Caco-2 (cell line): Measurements from ENCODE around the gene LCA5L. TPM values are rescaled to one million over a fixed set of nuclear protein-coding genes. Genes with fewer than 3 reads are reported as not detected.

Source experiments
- BruUV-seq: library from RNA; stranded (reverse); fragments of 400-500 nt; replicated peaks from 2 replicates; lab custom pipeline; 2021; lab: Mats Ljungman, UMichigan
- CTCF ChIA-PET: fragments of 300-600 bp; sonication (Branson Sonifier 250); formaldehyde crosslinking; loops from one replicate; lab custom pipeline; 2022; ENCODE audit warnings: antibody characterized with exemption; lab: Charles Lee
- POLR2A ChIA-PET: fragments of 300-600 bp; sonication (Branson Sonifier 250); formaldehyde crosslinking; loops from one replicate; lab custom pipeline; 2022; ENCODE audit warnings: antibody characterized with exemption; lab: Charles Lee
- DNase-seq, 2 experiments: peaks; one replicate each; pipeline versions ENCODE4 v3.0.0 to v3.0.0-alpha.2; 2020 to 2022
- H3K27me3 ChIP-seq: replicated peaks from 2 replicates; pipeline ENCODE4 v1.6.0; 2011; ENCODE audit warnings: low read length; ENCODE audit not compliant: control insufficient read depth, insufficient read depth
- H3K36me3 ChIP-seq: 2 replicates; pipeline ENCODE4 v1.5.1; 2011; ENCODE audit warnings: low read length; ENCODE audit not compliant: control insufficient read depth, insufficient read depth
- H3K4me1 ChIP-seq: fragments of 250-450 bp; sonication (Bioruptor Pico); 2 replicates; pipeline ENCODE4 v1.5.1; 2020; ENCODE audit warnings: mild to moderate bottlenecking
- H3K4me3 ChIP-seq: 2 replicates; pipeline ENCODE4 v1.5.1; 2011; ENCODE audit warnings: low read depth, mild to moderate bottlenecking, control low read depth, low read length
- H3K9me3 ChIP-seq: fragments of 250-450 bp; sonication (Bioruptor Pico); 2 replicates; pipeline ENCODE4 v1.5.1; 2020; ENCODE audit warnings: mild to moderate bottlenecking, moderate library complexity
- H3K27ac Mint-ChIP-seq: one replicate; pipeline ENCODE4 v1.8.0; 2022; ENCODE audit warnings: mixed read lengths; ENCODE audit not compliant: unreplicated experiment
- H3K27me3 Mint-ChIP-seq: one replicate; pipeline ENCODE4 v1.8.0; 2022; ENCODE audit warnings: mixed read lengths; ENCODE audit not compliant: insufficient read depth, unreplicated experiment
- H3K36me3 Mint-ChIP-seq: one replicate; pipeline ENCODE4 v1.8.0; 2022; ENCODE audit warnings: mild to moderate bottlenecking, mixed read lengths; ENCODE audit not compliant: insufficient read depth, unreplicated experiment
- H3K4me1 Mint-ChIP-seq: one replicate; pipeline ENCODE4 v1.8.0; 2022; ENCODE audit warnings: low read depth, mixed read lengths; ENCODE audit not compliant: unreplicated experiment
- H3K4me3 Mint-ChIP-seq: one replicate; pipeline ENCODE4 v1.8.0; 2022; ENCODE audit warnings: mild to moderate bottlenecking, moderate library complexity, mixed read lengths; ENCODE audit not compliant: unreplicated experiment
- H3K9me3 Mint-ChIP-seq: one replicate; pipeline ENCODE4 v1.8.0; 2022; ENCODE audit warnings: mixed read lengths; ENCODE audit not compliant: unreplicated experiment
- CTCF ChIP-seq, 2 experiments: fragments of 200-600 bp in 1 of 2; IDR thresholded peaks; 1 replicate in 1 of 2; 2 replicates in 1 of 2; pipeline versions ENCODE4 v1.5.1 to v1.8.0; 2011 to 2022; ENCODE audit warnings: antibody characterized with exemption in 1 of 2, control low read depth in 1 of 2, inconsistent platforms in 1 of 2, low read depth in 1 of 2, low read length in 1 of 2, mild to moderate bottlenecking in 1 of 2, moderate library complexity in 1 of 2; ENCODE audit not compliant: insufficient read depth in 1 of 2, severe bottlenecking in 1 of 2, unreplicated experiment in 1 of 2
- intact Hi-C: fragments of 100-400 bp; cut with micrococcal nuclease; formaldehyde crosslinking; loops from one replicate; pipeline ENCODE4 v1.10.0; 2022; ENCODE audit not compliant: unreplicated experiment
- total RNA-seq: library from RNA; stranded (reverse); gene quantifications from 2 replicates; pipeline ENCODE4 v1.2.3, GENCODE V29; 2022

LCA5L gene
- total RNA-seq, 1 experiment from 2014 or later = 0.61 TPM

GRCh38 chr21:39388038-39388810 lies 57.4 kb downstream of the LCA5L start:
- intact Hi-C loops = loop anchor here (1.0 to 5.0 kb wide), 5 partner anchors 15 to 206 kb away; partner anchors contain the start of genes BRWD1, HMGN1 and PSMG1
- no peaks in the 10 kb centered on the region for H3K27me3 ChIP-seq
- ChIA-PET CTCF (interaction anchor here (0.6 to 1.6 kb wide), 9 partner anchors 14 to 59 kb away, joined by 3 to 44 read pairs (median 4); partner anchors contain the start of gene HMGN1), POLR2A (interaction anchor here (0.6 to 1.4 kb wide), 5 partner anchors 14 to 75 kb away, joined by 3 to 19 read pairs (median 8); partner anchors contain the start of genes BRWD1 and HMGN1)
- H3K27ac Mint-ChIP-seq = peak overlapping the region; percentile 69
- no peaks in the 10 kb centered on the region for H3K4me1 Mint-ChIP-seq
- peak overlapping the region; percentile 50 for H3K4me3 ChIP-seq
- peaks cover 35% of the 10 kb centered on the region for H3K36me3 Mint-ChIP-seq
- BruUV-seq = no TSS peak
- peaks cover 4% of the 10 kb centered on the region; the same call in 1 of the 2 replicates for H3K4me1 ChIP-seq
- DNase-seq = peak; percentile 88 to 92
- no peaks in the 10 kb centered on the region for H3K9me3 Mint-ChIP-seq
- no peaks in the 10 kb centered on the region for H3K27me3 Mint-ChIP-seq
- no peaks in the 10 kb centered on the region for H3K36me3 ChIP-seq
- peak; percentile 88 to 94 for TF ChIP-seq CTCF (IDR thresholded peaks at IDR 0.05; ENCODE audit: insufficient read depth in 1 of 2, low read depth in 1 of 2, low read length in 1 of 2, severe bottlenecking in 1 of 2, unreplicated experiment in 1 of 2)
- H3K4me3 Mint-ChIP-seq = peak overlapping the region; percentile 82
- no peaks in the 10 kb centered on the region for H3K9me3 ChIP-seq

- Histone ChIP-seq H3K4me3 (peak overlapping the region; percentile 50), H3K27me3 (no peaks in the 10 kb centered on the region), H3K36me3 (no peaks in the 10 kb centered on the region), H3K4me1 (peaks cover 4% of the 10 kb centered on the region; the same call in 1 of the 2 replicates), H3K9me3 (no peaks in the 10 kb centered on the region)
- peak overlapping the region; percentile 82 for H3K4me3 Mint-ChIP-seq
- peaks cover 28% of the 10 kb centered on the region for H3K36me3 Mint-ChIP-seq
- POLR2A ChIA-PET = interaction anchor here (0.6 to 1.4 kb wide), 6 partner anchors 13 to 74 kb away, joined by 3 to 19 read pairs (median 8); partner anchors contain the start of genes BRWD1 and HMGN1
- H3K4me1 Mint-ChIP-seq = no peaks in the 10 kb centered on the region
- CTCF ChIA-PET = interaction anchor here (0.6 to 1.6 kb wide), 15 partner anchors 14 to 1240 kb away, joined by 3 to 44 read pairs (median 4); partner anchors contain the start of gene HMGN1
- no peaks in the 10 kb centered on the region for H3K27me3 Mint-ChIP-seq
- BruUV-seq = no TSS peak
- DNase-seq = peak; percentile 95
- H3K27ac Mint-ChIP-seq = peak overlapping the region; percentile 69
- intact Hi-C loops = loop anchor here (1.0 to 5.0 kb wide), 5 partner anchors 14 to 205 kb away; partner anchors contain the start of genes BRWD1, HMGN1 and PSMG1
- no peaks in the 10 kb centered on the region for H3K9me3 Mint-ChIP-seq
- TF ChIP-seq CTCF (IDR thresholded peaks at IDR 0.05; ENCODE audit: insufficient read depth in 1 of 2, low read depth in 1 of 2, low read length in 1 of 2, severe bottlenecking in 1 of 2, unreplicated experiment in 1 of 2) = no peak
Measured at GRCh38 chr21:39387461-39388037, 58.0 kb downstream of the LCA5L start.

GRCh38 chr21:39386899-39387298 lies 58.7 kb downstream of the LCA5L start:
- ChIA-PET POLR2A (interaction anchor here (1.2 kb wide), 1 partner anchor 13 kb away, joined by 8 read pairs; no protein-coding TSS in a partner anchor), CTCF (interaction anchor here (1.0 to 2.0 kb wide), 5 partner anchors 13 to 54 kb away, joined by 4 to 44 read pairs (median 7); partner anchors contain the start of gene HMGN1)
- Histone ChIP-seq H3K36me3 (no peaks in the 10 kb centered on the region), H3K4me1 (peaks cover 4% of the 10 kb centered on the region; the same call in 1 of the 2 replicates), H3K27me3 (no peaks in the 10 kb centered on the region), H3K4me3 (no peak overlapping the region), H3K9me3 (no peaks in the 10 kb centered on the region)
- no TSS peak for BruUV-seq
- Mint-ChIP-seq H3K4me3 (peak overlapping the region; percentile 82), H3K4me1 (no peaks in the 10 kb centered on the region), H3K9me3 (no peaks in the 10 kb centered on the region), H3K27ac (peak overlapping the region; percentile 69), H3K27me3 (no peaks in the 10 kb centered on the region), H3K36me3 (peaks cover 22% of the 10 kb centered on the region)
- intact Hi-C loops = loop anchor here (5.0 kb wide), 2 partner anchors 55 to 205 kb away; partner anchors contain the start of gene PSMG1
- no peak for DNase-seq
- TF ChIP-seq CTCF (IDR thresholded peaks at IDR 0.05; ENCODE audit: insufficient read depth in 1 of 2, low read depth in 1 of 2, low read length in 1 of 2, severe bottlenecking in 1 of 2, unreplicated experiment in 1 of 2) = no peak
